Activated CD8-positive, alpha-beta memory T cell treated with anti-CD3 and anti-CD28 coated beads, Interleukin-2, amount 50 U/mL, for 4 hours (primary cell): ENCODE measurements around the gene RASA3.
"Not testable (repeated sequence)": the region's sequence is repeated elsewhere in the genome, so short reads cannot be mapped to it uniquely, and the experiment has no call there.

ENCODE experiments used
- DNase-seq: peaks from one replicate; pipeline ENCODE4 v3.0.0-alpha.2; 2020

RASA3 gene, protein sequence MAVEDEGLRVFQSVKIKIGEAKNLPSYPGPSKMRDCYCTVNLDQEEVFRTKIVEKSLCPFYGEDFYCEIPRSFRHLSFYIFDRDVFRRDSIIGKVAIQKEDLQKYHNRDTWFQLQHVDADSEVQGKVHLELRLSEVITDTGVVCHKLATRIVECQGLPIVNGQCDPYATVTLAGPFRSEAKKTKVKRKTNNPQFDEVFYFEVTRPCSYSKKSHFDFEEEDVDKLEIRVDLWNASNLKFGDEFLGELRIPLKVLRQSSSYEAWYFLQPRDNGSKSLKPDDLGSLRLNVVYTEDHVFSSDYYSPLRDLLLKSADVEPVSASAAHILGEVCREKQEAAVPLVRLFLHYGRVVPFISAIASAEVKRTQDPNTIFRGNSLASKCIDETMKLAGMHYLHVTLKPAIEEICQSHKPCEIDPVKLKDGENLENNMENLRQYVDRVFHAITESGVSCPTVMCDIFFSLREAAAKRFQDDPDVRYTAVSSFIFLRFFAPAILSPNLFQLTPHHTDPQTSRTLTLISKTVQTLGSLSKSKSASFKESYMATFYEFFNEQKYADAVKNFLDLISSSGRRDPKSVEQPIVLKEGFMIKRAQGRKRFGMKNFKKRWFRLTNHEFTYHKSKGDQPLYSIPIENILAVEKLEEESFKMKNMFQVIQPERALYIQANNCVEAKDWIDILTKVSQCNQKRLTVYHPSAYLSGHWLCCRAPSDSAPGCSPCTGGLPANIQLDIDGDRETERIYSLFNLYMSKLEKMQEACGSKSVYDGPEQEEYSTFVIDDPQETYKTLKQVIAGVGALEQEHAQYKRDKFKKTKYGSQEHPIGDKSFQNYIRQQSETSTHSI

DNA sequence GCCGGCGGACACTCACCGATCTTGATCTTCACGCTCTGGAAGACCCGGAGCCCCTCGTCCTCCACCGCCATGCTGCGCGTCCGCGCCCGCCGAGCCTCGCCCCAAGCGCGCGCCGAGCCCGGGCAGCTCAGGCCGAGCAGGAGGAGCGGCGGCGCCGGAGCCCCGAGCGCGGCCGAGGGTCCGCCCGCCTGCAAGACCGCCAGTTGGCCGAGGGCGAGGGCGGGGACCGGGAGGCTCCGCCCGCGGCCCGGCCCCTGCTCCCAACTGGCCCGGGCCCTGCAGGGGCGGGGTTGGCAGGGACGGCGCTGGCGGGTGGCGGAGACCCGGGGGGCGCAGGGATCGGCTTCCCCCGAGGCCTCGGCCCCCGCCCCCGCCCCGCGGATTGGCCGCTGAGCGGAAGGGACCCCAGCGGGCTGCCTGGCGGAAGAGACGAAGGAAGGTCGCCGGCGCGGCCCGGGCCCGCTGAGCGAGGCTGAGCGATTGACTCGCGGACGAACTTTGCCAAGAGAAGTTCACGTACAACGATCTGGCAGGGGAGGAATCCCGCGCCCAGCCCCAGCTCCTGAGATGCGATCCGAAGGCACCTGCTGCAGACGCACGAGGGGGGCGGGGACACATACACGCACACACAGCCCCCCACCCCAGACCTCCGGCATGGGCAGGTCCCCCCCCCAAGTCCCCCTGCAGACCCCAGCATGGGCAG is at the start of gene RASA3:
Gene RASA3 (minus strand): TSS at position 205 of the 703 bp plus-strand sequence. CDS start 134 bp downstream, at position 71.
- peak; percentile 68 for DNase-seq

- DNase-seq: no peak
Observed at GRCh38 chr13:114179087-114179658, 46.8 kb upstream of the RASA3 start, which contains the start of gene CFAP97D2. CFAP97D2 (plus strand) TSS chr13:114179257; CDS start chr13:114179331, 74 bp downstream.

DNA sequence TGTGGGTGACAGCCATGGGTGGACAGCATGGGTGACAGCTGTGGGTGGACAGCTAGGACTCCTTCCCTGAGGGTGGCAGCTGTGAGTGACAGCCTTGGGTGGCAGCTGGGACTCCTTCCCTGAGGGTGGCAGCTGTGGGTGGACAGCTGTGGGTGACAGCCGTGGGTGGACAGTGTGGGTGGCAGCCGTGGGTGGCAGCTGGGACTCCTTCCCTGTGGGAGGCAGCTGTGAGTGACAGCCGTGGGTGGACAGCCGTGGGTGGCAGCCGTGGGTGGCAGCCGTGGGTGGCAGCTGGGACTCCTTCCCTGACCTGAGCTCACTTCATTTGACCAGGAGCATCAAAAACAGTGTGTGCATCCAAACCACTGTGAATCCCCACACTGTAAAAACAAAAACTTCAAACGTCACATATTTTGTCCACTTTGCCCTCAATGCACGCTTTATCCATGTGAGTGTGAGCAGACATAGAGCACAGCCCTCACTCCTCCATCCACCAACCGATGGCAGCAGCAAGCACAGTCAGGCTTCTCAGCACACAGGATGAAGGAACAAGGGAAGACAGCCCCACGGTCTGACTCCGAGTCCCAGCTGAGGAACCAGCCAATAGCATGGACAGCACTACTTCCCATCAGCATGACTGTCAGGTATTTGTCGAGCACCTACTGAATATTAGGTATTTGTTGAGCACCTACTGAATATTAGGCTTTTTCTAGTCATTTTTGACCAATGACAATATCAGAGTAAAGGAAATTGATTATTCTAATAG is 45.0 kb upstream of the RASA3 start:
- no peak for DNase-seq

DNA sequence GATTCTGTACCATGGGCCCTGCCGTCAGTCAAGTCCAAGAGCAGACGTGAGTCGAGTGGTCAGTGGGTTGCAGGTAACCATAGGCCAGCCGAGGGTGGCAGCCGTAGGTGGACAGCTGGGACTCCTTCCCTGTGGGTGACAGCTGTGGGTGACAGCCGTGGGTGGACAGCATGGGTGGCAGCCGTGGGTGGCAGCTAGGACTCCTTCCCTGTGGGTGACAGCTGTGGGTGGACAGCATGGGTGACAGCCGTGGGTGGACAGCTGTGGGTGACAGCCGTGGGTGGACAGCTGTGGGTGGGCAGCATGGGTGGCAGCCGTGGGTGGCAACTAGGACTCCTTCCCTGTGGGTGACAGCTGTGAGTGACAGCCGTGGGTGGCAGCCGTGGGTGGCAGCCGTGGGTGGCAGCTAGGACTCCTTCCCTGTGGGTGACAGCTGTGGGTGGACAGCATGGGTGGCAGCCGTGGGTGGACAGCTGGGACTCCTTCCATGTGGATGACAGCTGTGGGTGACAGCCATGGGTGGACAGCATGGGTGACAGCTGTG is 44.0 kb upstream of the RASA3 start:
- DNase-seq: peak; percentile 19

- no peak for DNase-seq
Observed at GRCh38 chr13:114174529-114174961, 42.1 kb upstream of the RASA3 start.

- DNase-seq: no peak
Observed at GRCh38 chr13:114173745-114174144, 41.3 kb upstream of the RASA3 start.

DNA sequence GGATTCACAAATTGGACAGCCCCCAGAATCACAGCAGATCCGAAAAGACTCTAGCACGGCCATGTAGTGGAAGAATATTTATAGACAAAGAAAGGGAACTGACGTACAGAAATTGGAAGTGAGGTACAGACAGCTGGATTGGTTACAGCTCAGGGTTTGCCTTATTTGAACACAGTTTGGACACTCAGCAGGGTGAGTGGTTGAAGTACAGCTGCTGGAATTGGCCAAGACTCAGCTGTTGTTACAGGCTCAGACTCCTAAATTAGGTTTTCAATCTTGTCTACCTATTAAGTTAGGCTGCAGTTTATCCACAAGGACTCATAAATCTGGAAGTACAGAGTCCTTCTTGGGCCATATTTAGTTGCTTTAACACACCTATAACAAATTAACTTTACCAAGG is 40.8 kb upstream of the RASA3 start:
- no peak for DNase-seq

- DNase-seq: no peak
Observed at GRCh38 chr13:114167885-114168284, 35.5 kb upstream of the RASA3 start.

DNA sequence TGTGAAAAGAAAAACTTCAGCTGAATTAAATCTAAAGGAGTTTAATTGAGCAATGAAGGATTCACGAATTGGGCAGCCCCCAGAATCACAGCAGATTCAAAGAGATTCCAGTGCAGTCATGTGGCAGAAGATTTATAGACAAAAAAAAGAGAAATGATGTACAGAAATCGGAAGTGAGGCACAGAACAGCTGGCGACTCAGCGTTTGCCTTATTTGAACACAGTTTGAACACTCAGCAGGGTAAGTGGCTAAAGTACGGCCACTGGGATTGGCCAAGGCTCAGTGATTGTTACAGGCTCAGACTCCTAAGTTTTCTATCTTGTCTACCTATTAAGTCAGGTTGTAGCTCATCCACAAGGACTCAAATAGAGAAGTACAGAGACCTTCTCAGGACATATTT is 35.0 kb upstream of the RASA3 start:
- no peak for DNase-seq

DNA sequence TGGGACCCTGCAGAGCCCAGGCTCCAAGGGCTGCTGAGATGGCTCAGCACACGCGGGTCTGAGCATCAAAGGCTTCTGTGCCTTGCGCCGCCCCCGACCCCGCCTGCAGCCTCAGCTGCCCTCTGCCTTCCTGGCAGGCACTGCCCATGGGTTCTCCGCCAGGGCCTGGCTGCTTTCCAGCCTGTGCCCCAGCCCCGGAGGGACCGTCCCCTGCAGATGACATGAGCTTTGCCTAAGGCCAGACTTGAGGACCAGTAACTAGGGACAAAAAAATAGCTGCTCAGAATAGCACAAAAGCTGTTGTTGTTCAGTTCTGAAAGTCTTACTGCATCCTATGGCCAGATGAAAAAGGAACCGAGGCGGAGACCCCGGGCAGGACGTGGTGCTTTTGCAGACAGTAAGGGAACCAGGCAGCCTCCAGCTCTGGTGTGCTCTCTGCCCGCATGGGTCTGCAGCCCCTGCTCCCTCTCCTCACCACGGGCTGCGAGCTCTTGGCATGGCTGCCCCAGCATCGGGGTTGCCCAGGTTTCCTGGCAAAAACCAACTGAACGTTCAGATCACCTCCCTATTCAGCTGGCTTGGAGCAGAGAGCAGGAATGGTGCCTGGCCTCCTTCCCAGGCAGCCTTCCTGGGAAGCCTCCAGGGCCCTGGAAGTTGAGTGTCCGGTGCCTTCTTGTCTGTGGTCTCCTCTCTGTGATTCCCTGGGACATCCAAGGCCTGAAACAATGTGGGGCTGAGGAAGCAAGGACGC is 34.1 kb upstream of the RASA3 start:
- DNase-seq: no peak

- DNase-seq: no peak
Observed at GRCh38 chr13:114164681-114165429, 32.4 kb upstream of the RASA3 start.

- DNase-seq: no peak
Observed at GRCh38 chr13:114164053-114164452, 31.6 kb upstream of the RASA3 start.

- DNase-seq: no peak
Observed at GRCh38 chr13:114162533-114162922, 30.1 kb upstream of the RASA3 start.

DNA sequence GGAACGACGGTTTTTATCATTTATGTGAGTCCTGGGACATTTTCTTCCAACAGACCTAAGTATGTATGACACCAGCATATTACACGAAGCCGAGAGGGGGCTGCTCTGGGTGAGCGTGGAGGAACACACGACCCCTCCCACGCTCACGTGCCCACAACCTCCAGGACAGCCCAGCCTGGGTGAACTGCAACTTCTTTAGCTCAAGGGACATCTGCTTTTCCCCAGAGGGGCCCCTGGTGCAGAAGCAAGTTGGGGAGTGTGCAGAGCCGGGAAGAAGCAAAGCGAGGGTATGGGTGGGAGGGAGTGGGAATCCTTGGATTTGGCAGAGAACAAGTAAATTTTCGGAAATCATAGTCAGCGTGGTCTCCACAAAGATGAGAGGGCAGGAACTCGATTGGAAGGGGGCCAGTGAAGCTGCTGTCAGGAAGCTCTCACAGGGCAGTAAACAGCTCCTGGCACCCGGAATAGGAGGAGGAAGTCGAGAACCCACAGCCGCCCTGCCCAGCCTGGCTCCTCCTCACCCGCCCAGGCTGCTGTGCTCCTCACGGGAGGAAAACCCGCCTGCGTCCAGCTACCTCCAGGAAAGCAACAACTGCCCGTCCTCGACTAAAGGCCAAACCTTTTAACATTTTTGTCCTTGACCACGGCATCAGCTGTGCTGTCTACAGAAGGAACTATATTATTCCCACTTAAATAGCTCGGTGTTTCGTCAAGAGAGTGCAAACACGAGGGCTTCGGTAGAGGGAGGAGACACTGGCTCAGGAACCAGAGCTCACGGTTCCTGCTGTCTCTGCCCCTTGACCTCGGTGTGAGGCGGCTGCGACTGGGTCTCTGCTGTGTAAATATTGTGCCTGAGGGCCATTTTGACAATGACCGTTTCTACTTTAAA is 29.5 kb upstream of the RASA3 start:
- DNase-seq: no peak

GRCh38 chr13:114161028-114161556 is 28.7 kb upstream of the RASA3 start:
- DNase-seq: no peak

DNA sequence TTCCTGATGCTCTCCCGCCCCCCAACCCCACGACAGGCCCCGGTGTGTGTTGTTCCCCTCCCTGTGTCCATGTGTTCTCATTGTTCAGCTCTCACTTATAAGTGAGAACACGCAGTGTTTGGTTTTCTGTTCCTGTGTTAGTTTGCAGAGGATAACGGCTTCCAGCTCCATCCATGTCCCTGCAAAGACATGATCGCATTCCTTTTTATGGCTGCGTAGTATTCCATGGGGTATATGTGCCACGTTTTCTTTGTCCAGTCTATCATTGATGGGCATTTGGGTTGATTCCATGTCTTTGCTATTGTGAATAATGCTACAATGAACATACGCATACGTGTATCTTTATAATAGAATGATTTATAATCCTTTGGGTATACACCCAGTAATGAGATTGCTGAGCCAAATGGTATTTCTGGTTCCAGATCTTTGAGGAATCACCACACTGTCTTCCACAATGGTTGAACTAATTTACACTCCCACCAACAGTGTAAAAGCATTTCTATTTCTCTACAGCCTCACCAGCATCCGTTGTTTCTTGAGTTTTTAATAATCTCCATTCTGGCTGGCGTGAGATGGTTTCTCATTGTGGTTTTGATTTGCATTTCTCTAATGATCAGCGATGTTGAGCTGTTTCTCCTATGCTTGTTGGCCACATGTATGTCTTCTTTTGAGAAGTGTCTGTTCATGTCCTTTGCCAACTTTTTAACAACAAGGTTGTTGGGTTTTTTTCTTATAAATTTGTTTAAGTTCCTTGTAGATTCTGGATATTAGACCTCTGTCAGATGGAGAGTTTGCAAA is 26.6 kb upstream of the RASA3 start:
- DNase-seq: not testable (repeated sequence)

DNA sequence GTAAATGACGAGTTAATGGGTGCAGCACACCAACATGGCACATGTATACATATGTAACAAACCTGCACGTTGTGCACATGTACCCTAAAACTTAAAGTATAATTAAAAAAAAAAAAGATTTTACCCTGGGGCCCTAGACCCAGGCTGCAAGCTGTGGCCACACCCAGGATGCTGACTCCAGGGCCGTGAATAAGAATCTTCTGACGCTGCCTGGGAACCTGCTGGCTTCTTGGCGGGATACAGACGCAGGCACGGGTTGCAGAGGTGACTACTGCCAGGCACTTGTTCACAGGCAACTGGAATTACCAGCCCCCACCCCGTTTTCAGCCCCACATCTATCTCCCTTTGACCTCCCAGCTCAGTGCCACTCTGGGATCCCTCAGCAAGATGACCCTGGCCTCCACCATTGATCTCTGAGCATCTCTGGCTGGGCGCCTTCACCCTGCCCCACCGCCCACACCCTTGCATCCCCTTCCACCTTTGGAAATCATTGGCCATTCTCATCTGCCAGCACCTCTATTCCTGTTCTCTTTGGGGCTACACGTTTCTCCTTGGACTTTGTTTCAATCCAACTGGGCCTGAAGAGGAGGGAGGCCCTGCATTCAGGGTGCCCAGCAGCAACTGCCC is 25.6 kb upstream of the RASA3 start:
- DNase-seq: no peak
